ENCODE results near the gene PRMT1. TPM values are rescaled to one million over a fixed set of nuclear protein-coding genes. Genes with fewer than 3 reads are reported as not detected.
A peak's percentile ranks its signal among the peaks of the same experiment; 100 is the strongest.

The PRMT1 gene
- total RNA-seq, 3 donors from 2014 or later (not counting 1 experiment from before 2014, with no cell fraction given): 77.0 to 92.5 (median 78.2) TPM

GRCh38 chr19:49658566-49659442 is 18.3 kb upstream of the PRMT1 start:
- no peak overlapping the region for H3K4me3 ChIP-seq (ENCODE audit: low read length)
- no peaks in the 10 kb centered on the region for H3K9me3 Mint-ChIP-seq
- no peak overlapping the region for H3K27ac ChIP-seq (ENCODE audit: low read length)
- 94% methylated on average over 12 of the region's 12 CpGs for WGBS (ENCODE audit: insufficient coverage)
- H3K27me3 ChIP-seq (ENCODE audit: control insufficient read depth, insufficient read depth, low read length): no peaks in the 10 kb centered on the region
- peaks cover 77% of the 10 kb centered on the region for H3K36me3 ChIP-seq (ENCODE audit: control insufficient read depth, insufficient read depth, low read length)
- H3K4me1 Mint-ChIP-seq: peaks cover 21 to 47% of the 10 kb centered on the region in 2 donors
- TF ChIP-seq CTCF (IDR thresholded peaks at IDR 0.05): no peak
- DNase-seq (no peak), ATAC-seq (no peak)
- no peak overlapping the region for H3K4me3 Mint-ChIP-seq
- H3K9me3 ChIP-seq (ENCODE audit: control insufficient read depth, insufficient read depth, low read length): no peaks in the 10 kb centered on the region
- H3K36me3 Mint-ChIP-seq: no peaks in the 10 kb centered on the region
- H3K4me1 ChIP-seq (ENCODE audit: control insufficient read depth, insufficient read depth, low read length): peaks cover 41% of the 10 kb centered on the region
- H3K27ac Mint-ChIP-seq: peak overlapping the region in 1 of 2 donors; percentile 63
- intact Hi-C loops (cut with micrococcal nuclease): no loop called here
- H3K27me3 Mint-ChIP-seq (ENCODE audit: low read depth in 2 of 2): no peaks in the 10 kb centered on the region

- Histone ChIP-seq H3K9me3 (ENCODE audit: control insufficient read depth, insufficient read depth, low read length) (no peaks in the 10 kb centered on the region), H3K36me3 (ENCODE audit: control insufficient read depth, insufficient read depth, low read length) (peaks cover 63% of the 10 kb centered on the region), H3K4me3 (ENCODE audit: low read length) (no peak overlapping the region), H3K4me1 (ENCODE audit: control insufficient read depth, insufficient read depth, low read length) (peaks cover 37% of the 10 kb centered on the region), H3K27ac (ENCODE audit: low read length) (no peak overlapping the region), H3K27me3 (ENCODE audit: control insufficient read depth, insufficient read depth, low read length) (no peaks in the 10 kb centered on the region)
- Mint-ChIP-seq H3K27ac (peak overlapping the region; percentile 16 to 63), H3K36me3 (no peaks in the 10 kb centered on the region), H3K9me3 (no peaks in the 10 kb centered on the region), H3K27me3 (ENCODE audit: low read depth in 2 of 2) (no peaks in the 10 kb centered on the region), H3K4me3 (peak overlapping the region; percentile 9), H3K4me1 (peaks cover 31 to 51% of the 10 kb centered on the region in 2 donors)
- WGBS (ENCODE audit: insufficient coverage): 96% methylated on average over 14 of the region's 15 CpGs
- ATAC-seq: no peak
- no peak for TF ChIP-seq CTCF (IDR thresholded peaks at IDR 0.05)
- DNase-seq: no peak
- intact Hi-C loops (cut with micrococcal nuclease): no loop called here
These were observed 16.6 kb upstream of the PRMT1 start for GRCh38 chr19:49660338-49660961.

- 99% methylated on average over 16 of the region's 16 CpGs for WGBS (ENCODE audit: insufficient coverage)
- no peak for TF ChIP-seq CTCF (IDR thresholded peaks at IDR 0.05)
- no peak for DNase-seq
- Histone ChIP-seq H3K4me3 (ENCODE audit: low read length) (no peak overlapping the region), H3K36me3 (ENCODE audit: control insufficient read depth, insufficient read depth, low read length) (peaks cover 53% of the 10 kb centered on the region), H3K9me3 (ENCODE audit: control insufficient read depth, insufficient read depth, low read length) (no peaks in the 10 kb centered on the region), H3K27ac (ENCODE audit: low read length) (no peak overlapping the region), H3K4me1 (ENCODE audit: control insufficient read depth, insufficient read depth, low read length) (peaks cover 34% of the 10 kb centered on the region), H3K27me3 (ENCODE audit: control insufficient read depth, insufficient read depth, low read length) (no peaks in the 10 kb centered on the region)
- Mint-ChIP-seq H3K4me3 (no peak overlapping the region), H3K27ac (peak overlapping the region; percentile 56 to 96), H3K27me3 (ENCODE audit: low read depth in 2 of 2) (no peaks in the 10 kb centered on the region), H3K36me3 (no peaks in the 10 kb centered on the region), H3K4me1 (peaks cover 33 to 51% of the 10 kb centered on the region in 2 donors), H3K9me3 (no peaks in the 10 kb centered on the region)
- no peak for ATAC-seq
- intact Hi-C loops (cut with micrococcal nuclease): no loop called here
These were observed 15.1 kb upstream of the PRMT1 start for GRCh38 chr19:49662011-49662410.
